ENCODE results near the gene GREB1. TPM values are rescaled to one million over a fixed set of nuclear protein-coding genes. Genes with fewer than 3 reads are reported as not detected.

Gene GREB1
- total and polyA plus RNA-seq, 2 of the 13 experiments (the other 11 are each of a cell fraction or from before 2014, with no cell fraction given) = 31.3 to 61.2 TPM

DNA sequence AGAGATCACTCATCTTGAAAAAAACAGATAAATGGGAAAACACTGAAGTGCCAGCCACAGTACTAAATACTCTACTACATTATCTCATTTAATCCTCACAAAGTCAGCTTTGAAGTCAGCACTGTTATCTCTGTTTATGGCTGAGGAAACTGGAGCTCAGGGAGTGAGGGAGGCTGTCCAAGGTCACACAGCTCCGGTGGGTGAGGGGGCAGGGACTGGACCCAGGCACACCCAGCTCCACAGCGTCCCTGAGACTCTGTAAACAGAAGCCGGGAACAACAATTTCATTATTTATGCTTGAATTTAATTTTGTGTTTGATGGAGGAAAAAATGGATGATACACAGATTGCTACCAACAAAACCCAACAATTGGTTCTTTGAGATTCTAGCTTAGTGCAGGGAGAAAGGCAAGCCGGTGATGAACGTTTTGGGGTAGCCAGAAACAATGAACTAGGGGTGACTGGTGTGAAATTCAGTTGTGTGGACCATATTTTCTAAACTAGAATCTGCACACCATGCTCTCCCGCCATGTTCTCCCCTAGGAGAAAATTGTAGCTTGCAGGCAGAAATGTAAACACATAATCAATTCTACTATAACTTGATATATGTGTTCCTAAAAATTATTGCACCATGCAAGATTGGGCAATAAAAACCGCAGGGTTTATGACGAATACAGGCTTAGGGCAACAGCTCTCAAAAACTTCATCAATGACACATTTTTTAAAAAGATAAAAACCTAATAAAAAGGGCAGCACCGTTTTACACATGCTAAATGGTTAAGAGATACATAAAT, at the start of gene GREB1 (continued):
- TF ChIP-seq ZBTB4 (CRISPR knock-in tag; IDR thresholded peaks at IDR 0.05; ENCODE audit: borderline replicate concordance) = peak; percentile 92
- TF ChIP-seq ZNF367 (CRISPR knock-in tag; IDR thresholded peaks at IDR 0.05; ENCODE audit: borderline replicate concordance) = no peak
- TF ChIP-seq PCBP1 (IDR thresholded peaks at IDR 0.05; ENCODE audit: borderline replicate concordance, low read depth, low read length) = no peak
- no peak for TF ChIP-seq KAT7 (CRISPR knock-in tag; IDR thresholded peaks at IDR 0.05; ENCODE audit: borderline replicate concordance)
- peak; percentile 49; the same call in 1 of the 2 replicates for TF ChIP-seq ARID4A (CRISPR knock-in tag; IDR thresholded peaks at IDR 0.05; ENCODE audit: borderline replicate concordance)
- TF ChIP-seq ZNF44 (CRISPR knock-in tag; IDR thresholded peaks at IDR 0.05) = no peak
- TF ChIP-seq, protein P1, sequence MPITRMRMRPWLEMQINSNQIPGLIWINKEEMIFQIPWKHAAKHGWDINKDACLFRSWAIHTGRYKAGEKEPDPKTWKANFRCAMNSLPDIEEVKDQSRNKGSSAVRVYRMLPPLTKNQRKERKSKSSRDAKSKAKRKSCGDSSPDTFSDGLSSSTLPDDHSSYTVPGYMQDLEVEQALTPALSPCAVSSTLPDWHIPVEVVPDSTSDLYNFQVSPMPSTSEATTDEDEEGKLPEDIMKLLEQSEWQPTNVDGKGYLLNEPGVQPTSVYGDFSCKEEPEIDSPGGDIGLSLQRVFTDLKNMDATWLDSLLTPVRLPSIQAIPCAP (CRISPR knock-in tag; IDR thresholded peaks at IDR 0.05; ENCODE audit: low read depth) = no peak
- peak; percentile 48; the same call in 1 of the 2 replicates for TF ChIP-seq SPEN (CRISPR knock-in tag; IDR thresholded peaks at IDR 0.05; ENCODE audit: low read depth)
- no peak for TF ChIP-seq ZUFSP (CRISPR knock-in tag; IDR thresholded peaks at IDR 0.05; ENCODE audit: borderline replicate concordance)
- TF ChIP-seq MAF1 (CRISPR knock-in tag; IDR thresholded peaks at IDR 0.05; ENCODE audit: borderline replicate concordance) = 0 out of 2 replicates have a peak, but pooled peaks have one; percentile 45
- peak; percentile 57 for TF ChIP-seq KAT8 (CRISPR knock-in tag; IDR thresholded peaks at IDR 0.05)
- no peak for TF ChIP-seq SMAD9 (CRISPR knock-in tag; IDR thresholded peaks at IDR 0.05)
- peak; percentile 73 for TF ChIP-seq NFIC (IDR thresholded peaks at IDR 0.05; ENCODE audit: low read length)

Data from HepG2 (cell line).